Measurements from ENCODE around the gene ZNF846.
"Not testable (repeated sequence)": the region's sequence is repeated elsewhere in the genome, so short reads cannot be mapped to it uniquely, and the experiment has no call there.

Gene ZNF846

DNA sequence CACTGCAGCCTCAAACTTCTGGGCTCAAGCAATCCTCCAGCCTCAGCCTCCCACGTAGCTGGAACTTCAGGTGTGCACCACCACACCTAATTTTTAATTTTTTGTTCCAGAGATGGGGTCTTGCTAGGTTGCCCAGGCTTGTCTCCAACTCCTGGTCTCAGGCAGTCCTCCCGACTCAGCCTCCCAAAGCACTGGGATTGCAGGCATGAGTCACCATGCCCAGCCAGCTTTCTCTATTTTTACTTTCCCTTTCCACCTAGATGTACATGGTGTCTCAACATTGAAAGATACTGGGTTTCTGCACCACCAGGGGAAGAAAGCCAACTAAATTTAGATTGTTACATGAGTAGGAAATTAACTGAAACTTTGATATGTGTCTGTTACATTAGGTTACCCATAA lies 13.8 kb upstream of the ZNF846 start:
- DNase-seq = no peak

DNA sequence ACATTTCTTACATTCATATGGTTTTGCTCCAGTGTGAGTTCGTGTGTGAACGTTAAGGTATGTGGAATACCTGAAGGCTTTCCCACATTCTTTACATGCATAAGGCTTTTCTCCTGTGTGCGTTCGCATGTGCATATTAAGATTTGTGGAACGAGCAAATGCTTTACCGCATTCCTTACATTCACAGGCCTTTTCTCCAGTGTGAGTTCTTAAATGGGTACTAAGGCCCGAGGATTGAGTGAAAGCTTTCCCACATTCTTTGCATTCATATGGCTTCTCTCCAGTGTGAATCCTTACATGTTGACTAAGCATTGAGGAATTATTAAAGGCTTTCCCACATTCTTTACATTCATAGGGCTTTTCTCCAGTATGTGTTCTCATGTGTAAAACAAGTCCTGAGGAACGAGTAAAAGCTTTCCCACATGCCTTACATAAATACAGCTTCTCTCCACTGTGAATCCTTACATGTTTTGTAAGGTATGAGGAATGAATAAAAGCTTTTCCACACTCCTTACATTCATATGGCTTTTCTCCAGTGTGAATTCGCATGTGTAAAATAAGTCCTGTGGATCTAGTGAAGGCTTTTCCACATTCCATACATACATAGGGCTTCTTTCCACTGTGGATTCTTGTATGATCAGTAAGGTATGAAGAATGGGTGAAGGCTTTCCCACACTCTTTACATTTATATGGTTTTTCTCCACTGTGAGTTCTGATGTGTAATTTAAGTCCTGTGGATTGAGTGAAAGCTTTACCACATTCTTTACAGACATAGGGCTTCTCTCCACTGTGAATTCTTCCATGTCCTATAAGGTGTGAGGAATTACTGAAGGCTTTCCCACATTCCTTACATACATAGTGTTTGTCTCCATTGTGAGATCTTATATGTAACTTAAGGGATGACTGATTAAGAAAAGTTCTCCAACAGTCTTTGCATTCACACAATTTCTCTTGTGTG lies 10.7 kb downstream of the ZNF846 start:
- DNase-seq = no peak

DNA sequence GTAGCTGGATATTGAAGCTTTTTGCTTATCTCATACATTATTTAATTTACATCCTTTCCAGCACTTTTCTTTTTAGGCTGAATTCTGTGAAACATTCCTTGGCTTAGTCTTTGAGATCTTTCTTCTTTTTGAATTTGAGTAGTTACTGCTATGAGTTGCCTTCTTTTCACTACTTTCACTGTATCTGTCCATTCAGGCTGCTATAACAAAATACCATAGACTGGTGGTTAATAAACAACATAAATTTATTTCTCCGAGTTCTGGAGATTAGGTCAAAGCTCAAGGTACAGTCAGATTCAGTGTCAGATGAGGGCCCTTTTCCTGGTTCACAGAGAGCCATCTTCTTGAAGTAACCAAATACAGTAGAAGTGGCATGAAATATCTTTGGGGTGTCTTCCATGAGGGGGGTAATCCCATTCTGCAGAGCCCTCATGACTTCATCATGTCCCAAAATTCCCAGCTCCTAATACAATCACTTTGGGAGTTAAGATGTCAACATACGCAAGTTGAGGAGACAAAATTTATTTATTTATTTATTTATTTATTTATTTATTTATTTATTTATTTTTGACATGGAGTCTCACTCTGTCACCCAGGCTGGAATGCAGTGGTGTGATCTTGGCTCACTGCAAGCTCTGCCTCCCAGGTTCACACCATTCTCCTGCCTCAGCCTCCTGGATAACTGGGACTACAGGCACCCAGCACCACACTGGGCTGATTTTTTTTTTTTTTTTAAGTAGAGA lies 15.7 kb downstream of the ZNF846 start:
- DNase-seq = no peak

DNA sequence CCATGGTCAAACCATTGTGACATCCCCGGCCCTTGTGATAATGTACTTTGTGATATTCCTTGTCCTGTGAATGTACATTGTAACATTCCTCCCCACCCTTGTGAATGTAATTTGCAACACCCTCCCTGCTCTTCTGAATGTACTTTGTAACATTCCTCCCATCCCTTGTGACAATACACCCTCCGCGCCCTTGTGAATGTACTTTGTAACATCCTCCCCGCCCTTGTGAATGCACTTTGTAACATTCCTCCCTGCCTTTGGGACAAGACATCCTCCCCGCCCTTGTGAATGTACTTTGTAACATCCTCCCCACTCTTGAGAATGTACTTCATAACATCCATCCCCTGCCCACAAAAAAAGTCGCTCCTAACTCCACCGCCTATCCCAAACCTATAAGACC lies 17.1 kb downstream of the ZNF846 start:
- DNase-seq = no peak

DNA sequence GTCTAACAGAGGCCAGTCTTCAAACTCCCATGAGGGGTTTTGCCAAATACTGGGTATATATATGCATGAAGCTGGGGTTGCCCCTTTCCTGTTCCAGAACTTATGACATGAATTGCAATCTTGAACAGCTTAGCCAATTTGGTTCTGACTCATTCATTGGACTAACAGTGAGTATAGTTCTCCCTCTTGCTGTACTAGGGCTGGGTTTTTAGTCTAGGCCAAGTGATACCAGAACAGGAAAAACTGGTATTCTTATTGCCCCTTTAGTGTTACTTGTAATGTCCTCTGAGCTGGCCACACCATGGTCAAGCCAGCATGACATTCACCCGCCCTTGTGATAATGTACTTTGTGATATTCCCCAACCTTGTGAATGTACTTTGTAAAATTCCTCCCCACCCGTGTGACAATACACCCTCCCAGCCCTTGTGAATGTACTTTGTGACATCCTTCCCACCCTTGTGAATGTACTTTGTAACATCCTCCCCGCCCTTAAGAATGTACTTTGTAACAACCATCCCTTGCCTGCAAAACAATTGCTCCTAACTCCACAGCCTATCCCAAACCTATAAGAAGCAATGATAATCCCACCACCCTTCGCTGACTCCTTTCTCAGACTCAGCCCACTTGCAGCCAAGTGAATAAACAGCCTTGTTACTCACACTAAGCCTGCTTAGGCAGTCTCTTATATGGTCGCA lies 26.9 kb downstream of the ZNF846 start:
- no peak for DNase-seq

DNA sequence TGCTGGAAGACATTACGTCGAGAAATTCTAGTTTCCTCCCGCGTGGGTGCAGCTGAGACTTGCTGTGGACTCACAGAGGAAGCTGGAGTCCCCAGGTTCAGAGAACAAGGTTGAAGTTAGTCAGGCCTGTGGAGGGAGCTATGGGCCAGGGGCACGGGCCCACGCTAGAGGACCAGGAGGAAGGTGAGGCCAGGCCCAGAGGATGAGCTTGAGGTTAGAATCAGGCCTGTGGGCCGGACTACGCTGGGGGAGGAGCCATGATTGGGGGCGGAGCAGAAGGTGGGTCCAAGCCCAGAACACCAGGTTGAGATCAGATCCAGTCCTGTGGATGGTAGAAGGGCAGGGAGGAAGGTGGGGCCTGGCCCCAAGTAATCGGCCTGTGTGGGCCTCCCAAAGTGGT lies 32.6 kb downstream of the ZNF846 start:
- no peak for DNase-seq

DNA sequence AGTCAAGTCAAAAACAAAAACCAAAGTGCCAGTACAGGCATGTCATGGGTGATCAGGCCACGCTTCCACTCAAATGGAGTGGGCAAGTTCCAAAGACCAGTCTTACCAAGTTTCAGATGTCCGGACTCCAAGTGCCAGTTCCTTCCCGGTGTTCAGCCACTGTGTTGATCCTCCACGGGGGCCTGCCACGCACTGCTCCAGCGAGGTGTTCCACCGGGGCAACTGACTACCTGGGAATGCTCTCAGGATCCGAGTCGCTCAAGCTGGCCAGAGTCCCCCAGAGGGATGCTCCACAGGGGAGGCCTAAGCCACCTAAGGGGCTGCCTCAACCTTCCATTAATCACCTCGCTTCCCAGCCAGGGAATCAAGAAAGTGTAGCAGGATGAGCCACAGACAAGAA lies 38.5 kb downstream of the ZNF846 start:
- not testable (repeated sequence) for DNase-seq

DNA sequence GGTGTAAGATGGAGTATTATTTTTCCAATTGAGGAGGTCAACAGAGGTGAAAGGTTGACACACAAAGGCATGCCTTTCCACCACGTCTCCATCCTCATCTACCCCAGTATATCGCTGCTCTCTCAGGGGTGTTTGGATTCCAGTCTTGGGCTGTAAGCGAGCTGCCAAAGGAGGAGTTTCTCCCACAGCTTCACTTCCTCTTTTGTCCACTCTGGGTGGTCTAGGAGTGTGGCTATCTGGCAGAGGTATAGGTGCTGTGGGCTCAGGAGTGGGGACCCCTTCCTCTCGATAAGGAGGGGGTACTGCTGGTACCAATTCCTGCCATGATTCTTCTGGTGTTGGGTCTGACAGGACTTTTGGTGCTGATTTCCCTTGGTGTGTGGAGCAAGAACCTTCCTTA lies 39.4 kb downstream of the ZNF846 start:
- no peak for DNase-seq

DNA sequence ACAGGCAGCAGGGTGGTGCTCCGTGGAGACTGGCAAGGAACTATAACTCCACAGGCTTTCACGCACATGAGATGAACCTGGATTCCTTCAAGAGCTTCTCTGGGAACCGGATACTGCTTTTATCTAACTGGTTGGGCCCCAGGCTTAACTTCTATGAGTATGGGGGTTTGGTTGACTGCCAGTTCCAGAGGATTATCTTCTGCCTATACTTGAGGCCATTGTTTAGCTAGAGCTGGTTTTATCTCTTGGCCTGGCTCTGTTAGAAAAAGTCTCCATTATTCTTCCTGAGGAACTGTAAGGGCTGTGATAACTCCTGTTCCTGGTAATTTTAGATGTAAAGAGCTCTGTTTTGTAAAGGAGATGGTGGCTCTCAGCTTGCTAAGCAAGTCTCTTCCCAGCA lies 40.9 kb downstream of the ZNF846 start:
- peak; percentile 26 to 45 for DNase-seq

DNA sequence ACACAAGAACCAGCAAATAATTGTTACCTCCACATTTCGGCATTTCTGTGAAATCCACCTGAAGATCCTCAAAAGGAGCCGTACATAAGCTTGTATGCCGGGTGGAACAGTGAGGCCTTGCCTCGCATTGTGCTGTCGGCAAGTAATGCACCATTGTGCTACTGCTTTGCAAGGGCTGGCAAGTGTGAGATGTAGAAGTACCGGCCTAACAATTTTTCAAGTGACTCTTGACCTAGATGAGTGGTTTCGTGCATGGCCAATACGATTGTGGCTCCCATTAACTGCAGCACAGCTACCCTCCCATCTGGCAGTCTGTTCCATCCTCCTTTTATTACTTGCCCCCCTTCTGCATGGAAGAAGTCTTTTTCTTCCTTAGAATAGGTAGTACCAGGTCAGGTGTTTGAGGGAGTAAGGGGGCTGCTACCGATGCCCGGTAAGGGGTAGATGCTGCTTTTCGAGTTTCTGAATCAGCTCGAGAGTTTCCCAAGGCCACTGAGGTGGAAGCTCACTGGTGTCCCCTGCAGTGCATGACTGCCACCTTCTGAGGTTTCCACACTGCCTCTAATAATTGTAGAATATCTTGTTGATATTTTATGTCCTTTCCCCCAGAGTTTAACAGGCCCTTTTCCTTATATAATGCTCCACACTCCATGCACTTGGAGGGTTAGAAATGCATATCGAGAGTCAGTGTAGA lies 42.9 kb downstream of the ZNF846 start:
- DNase-seq = peak in 1 of 2 experiments; percentile 71

DNA sequence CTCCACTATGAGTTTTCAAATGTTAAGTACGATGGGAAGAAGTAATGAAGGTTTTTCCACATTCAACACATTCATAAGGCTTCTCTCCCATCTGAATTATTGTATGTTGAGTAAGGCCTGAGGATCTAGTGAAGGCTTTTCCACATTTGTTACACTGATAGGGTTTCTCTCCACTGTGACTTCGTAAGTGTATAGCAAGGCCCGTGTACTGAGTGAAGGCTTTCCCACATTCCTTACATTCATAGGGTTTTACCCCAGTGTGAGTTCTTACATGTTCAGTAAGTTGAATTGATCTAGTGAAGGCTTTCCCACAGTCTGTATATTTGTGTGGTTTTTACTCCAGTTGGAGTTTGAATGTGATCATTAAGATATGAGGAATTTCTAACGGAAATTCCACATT lies 44.4 kb downstream of the ZNF846 start:
- DNase-seq = no peak

DNA sequence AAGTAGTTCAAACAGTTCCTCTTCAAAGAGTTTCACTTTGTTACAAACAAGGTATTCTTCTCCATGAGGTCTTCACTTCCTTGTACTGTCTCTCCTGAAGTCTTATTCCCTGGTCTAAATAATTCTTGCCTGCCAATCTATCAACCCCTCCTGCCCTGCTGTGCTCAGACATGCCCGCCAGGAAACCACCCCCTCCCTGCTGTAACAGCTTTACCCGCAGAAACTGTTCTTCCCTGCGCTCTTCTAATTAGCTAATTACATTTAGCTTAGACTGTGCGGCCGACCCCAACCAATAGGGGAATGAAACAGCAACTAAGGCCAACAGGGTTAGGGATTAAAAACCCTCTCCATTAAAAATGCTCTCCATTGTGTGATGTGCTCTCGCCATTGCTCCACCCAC lies 46.7 kb downstream of the ZNF846 start:
- peak in 1 of 2 experiments; percentile 47 for DNase-seq

DNA sequence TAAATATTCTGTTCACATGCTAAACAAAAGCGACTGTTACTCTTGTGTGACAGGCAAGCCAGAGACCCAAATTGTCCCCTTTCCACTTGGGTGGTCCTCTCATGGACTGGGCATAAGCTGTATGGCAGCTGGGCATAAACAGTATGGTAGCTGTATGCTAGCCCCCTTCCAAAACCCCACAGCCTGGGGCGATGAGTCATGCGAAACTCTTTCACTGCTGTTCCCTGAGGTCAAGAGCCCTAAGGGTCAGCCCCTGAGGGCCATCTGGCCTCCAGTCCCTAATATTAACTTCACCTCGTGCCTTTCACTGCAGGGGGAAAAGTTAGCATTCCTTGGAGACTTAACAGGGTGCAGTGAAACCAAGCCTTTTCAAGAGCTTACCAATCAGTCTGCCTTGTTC lies 48.0 kb downstream of the ZNF846 start:
- DNase-seq = peak in 1 of 2 experiments; percentile 34

DNA sequence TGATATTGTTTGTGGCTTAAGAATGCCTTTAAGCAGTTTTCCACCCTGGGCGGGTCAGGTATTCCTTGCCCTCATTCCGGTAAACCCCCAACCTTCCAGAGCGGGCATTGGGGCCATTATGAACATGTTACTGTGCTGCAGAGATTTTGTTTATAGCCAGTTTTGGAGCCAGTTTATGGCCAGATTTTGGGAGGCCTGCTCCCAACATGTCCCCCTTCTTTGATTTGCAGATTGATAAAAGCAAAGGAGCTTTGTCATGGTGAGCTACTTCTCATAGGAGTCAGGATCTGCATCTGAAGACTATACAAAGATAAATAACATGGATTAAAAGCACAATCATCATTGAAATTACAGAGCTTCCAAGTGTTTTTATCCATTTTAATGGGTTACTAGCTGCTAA lies 56.7 kb downstream of the ZNF846 start:
- no peak for DNase-seq

DNA sequence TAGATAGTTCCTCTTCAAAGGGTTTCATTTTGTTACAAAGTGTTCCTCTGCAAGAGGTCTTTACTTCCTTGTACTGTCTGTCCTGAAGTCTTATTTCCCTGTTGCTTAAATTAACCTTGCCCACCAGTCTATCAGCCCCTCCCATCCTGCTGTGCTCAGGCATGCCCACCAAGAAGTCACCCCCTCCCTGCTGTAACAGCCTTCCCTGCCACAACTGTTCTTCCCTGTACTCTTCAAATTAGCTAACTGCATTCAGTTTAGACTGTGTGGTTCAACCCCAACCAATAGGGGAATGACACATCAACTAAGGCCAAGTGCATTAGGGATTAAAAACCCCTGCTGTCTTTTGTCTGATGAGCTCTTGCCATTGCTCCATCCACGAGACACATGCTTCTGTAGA lies 59.2 kb downstream of the ZNF846 start:
- DNase-seq = no peak

DNA sequence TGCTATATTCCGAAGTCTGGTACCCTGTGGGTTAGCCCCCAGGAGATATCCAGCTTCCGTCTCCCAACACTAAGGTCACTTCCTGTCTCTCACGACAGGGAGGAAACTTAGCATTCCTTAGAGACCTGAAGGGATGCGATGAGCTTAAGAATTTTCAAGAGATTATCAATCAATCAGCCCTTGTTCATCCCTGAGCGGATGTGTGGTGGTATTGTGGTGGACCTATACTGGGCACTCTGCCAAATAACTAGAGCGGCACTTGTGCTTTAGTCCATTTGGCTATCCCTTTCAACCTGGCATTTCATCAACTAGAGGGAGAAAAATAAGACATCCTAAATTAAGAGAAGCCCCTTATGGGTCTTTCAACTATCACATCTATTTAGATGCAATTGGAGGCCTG lies 62.7 kb downstream of the ZNF846 start:
- DNase-seq = no peak

DNA sequence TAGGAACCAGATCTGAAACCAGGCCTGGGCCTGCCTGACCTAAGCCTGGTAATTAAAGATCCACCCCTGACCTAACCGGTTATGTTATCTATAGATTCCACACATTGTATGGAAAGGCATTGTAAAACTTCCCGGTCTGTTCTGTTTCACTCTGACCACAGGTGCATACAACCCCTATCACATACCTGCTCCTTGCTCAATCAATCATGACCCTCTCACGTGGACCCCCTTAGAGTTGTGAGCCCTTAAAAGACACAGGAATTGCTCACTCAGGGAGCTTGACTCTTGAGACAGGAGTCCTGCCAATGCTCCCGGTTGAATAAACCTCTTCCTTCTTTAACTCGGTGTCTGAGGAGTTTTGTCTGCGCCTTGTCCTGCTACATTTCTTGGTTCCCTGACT lies 66.4 kb downstream of the ZNF846 start:
- DNase-seq = no peak
